Measurements from ENCODE around the gene POU3F4. TPM values are rescaled to one million over a fixed set of nuclear protein-coding genes. Genes with fewer than 3 reads are reported as not detected.

Gene POU3F4
- not detected in 2 replicates for total RNA-seq (2012; rRNA removed)
- polyA plus RNA-seq (2012; rRNA removed) = not detected in 2 replicates
- not detected in 2 replicates for polyA plus RNA-seq (2012; cell fraction: cytosol; rRNA removed)
- not detected in 2 replicates for polyA plus RNA-seq (2012; cell fraction: nucleus; rRNA removed; ENCODE audit: low replicate concordance)
- not detected for Bru-seq, nascent RNA
- not detected for BruChase-seq, experiment 1, labeled RNA remaining after a 6-hour chase
- not detected for BruChase-seq, experiment 2, labeled RNA remaining after a 2-hour chase
- long read RNA-seq = 0 reads

DNA sequence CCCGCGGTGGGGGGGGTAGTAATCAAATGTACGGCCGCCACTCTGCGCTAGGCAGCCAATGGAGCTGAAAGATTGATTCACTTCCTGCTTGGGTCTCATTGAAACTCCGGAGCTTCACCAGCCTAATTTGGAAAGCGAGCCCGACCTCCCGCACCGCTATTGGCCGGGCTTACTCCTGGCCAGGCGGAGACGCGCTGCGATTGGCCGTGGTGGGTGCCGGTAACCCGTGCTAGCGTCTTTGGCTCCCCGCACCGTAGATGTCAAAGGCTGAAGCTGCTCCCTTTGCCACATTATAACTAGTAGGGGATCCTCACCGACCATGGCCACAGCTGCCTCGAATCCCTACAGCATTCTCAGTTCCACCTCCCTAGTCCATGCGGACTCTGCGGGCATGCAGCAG, at the start of gene POU3F4:
TSS of gene POU3F4 (plus strand) at position 285 of the 400 bp plus-strand sequence. CDS start at position 320, 35 bp downstream.
- Histone ChIP-seq H3K9me3 (ENCODE audit: control insufficient read depth, insufficient read depth, low read length) (no peaks in the 10 kb centered on the region; the same call in 1 of the 2 replicates), H4K20me1 (ENCODE audit: insufficient read depth, low read length) (no peaks in the 10 kb centered on the region), H3K4me2 (ENCODE audit: low read depth, low read length) (no peak within 1 kb of the TSS; the same call in 1 of the 2 replicates), H3K4me3 (ENCODE audit: insufficient read depth, low read depth, low read length) (no peak within 1 kb of the TSS), H3K4ac (ENCODE audit: low read depth, low read length) (no peak within 1 kb of the TSS), H4K8ac (ENCODE audit: low read depth in 2 of 2, low read length in 2 of 2) (no peak within 1 kb of the TSS), H2AK5ac (ENCODE audit: low read depth, low read length) (no peak within 1 kb of the TSS), H2BK120ac (ENCODE audit: low read depth, low read length) (no peak within 1 kb of the TSS), H2AFZ (replicated peaks; ENCODE audit: low read length, poor library complexity) (peak within 1 kb of the TSS; percentile 21), H3K56ac (ENCODE audit: extremely low read depth, insufficient read depth, low read length) (no peak within 1 kb of the TSS), H3K23ac (ENCODE audit: low read depth, low read length) (no peak within 1 kb of the TSS), H3K27me3 (ENCODE audit: control insufficient read depth, insufficient read depth, low read length) (peaks cover 2% of the 10 kb centered on the region; the same call in 1 of the 2 replicates), H2BK5ac (ENCODE audit: low read depth, low read length, poor library complexity, severe bottlenecking) (no peak within 1 kb of the TSS), H2BK15ac (ENCODE audit: low read depth, low read length) (no peak within 1 kb of the TSS), H4K91ac (ENCODE audit: insufficient read depth, low read depth, low read length) (no peak within 1 kb of the TSS), H4K5ac (ENCODE audit: low read depth, low read length) (no peak within 1 kb of the TSS), H2AK9ac (replicated peaks; ENCODE audit: low read depth, low read length, poor library complexity) (no peak within 1 kb of the TSS), H3K4me1 (ENCODE audit: control insufficient read depth, insufficient read depth, low read length) (no peaks in the 10 kb centered on the region), H3K36me3 (ENCODE audit: control insufficient read depth, insufficient read depth, low read length) (no peaks in the 10 kb centered on the region), H3K14ac (replicated peaks; ENCODE audit: low read depth, low read length) (no peak within 1 kb of the TSS), H3K9ac (ENCODE audit: low read depth, low read length) (no peak within 1 kb of the TSS), H3K9me1 (ENCODE audit: insufficient read depth, low read length) (no peaks in the 10 kb centered on the region), H3K27ac (ENCODE audit: insufficient read depth, low read length) (no peak within 1 kb of the TSS), H2BK20ac (ENCODE audit: low read depth, low read length) (no peak within 1 kb of the TSS), H3K79me1 (ENCODE audit: low read depth in 1 of 2, low read length in 2 of 2) (no peaks in the 10 kb centered on the region), H3K18ac (ENCODE audit: low read depth, low read length) (no peak within 1 kb of the TSS)
- intact Hi-C loops (cut with micrococcal nuclease) = no loop called here
- dilution Hi-C loops (cut with HindIII; ENCODE audit: low sequenced_read_pairs, unreplicated experiment) = no loop called here
- ChIA-PET CTCF (no interaction called here), POLR2A (ENCODE audit: unreplicated experiment) (no interaction called here)
- no peak for TF ChIP-seq MXI1 (IDR thresholded peaks at IDR 0.05; ENCODE audit: borderline replicate concordance, low read depth, low read length)
- no peak for TF ChIP-seq NFE2L2 (IDR thresholded peaks at IDR 0.05; ENCODE audit: low read depth, low read length)
- TF ChIP-seq, protein P1, sequence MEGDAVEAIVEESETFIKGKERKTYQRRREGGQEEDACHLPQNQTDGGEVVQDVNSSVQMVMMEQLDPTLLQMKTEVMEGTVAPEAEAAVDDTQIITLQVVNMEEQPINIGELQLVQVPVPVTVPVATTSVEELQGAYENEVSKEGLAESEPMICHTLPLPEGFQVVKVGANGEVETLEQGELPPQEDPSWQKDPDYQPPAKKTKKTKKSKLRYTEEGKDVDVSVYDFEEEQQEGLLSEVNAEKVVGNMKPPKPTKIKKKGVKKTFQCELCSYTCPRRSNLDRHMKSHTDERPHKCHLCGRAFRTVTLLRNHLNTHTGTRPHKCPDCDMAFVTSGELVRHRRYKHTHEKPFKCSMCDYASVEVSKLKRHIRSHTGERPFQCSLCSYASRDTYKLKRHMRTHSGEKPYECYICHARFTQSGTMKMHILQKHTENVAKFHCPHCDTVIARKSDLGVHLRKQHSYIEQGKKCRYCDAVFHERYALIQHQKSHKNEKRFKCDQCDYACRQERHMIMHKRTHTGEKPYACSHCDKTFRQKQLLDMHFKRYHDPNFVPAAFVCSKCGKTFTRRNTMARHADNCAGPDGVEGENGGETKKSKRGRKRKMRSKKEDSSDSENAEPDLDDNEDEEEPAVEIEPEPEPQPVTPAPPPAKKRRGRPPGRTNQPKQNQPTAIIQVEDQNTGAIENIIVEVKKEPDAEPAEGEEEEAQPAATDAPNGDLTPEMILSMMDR (conservative IDR thresholded peaks at IDR 0.05; ENCODE audit: low read depth, low read length) = no peak
- no peak for TF ChIP-seq RFX5 (IDR thresholded peaks at IDR 0.05; ENCODE audit: low read depth, low read length)
- no peak for TF ChIP-seq CEBPB (IDR thresholded peaks at IDR 0.05; ENCODE audit: low read depth, low read length)
- 24% methylated on average over 4 of the region's 25 CpGs; no CpG with 5 or more reads in 1 of the 2 experiments for WGBS, 2 experiments (ENCODE audit: extremely low coverage in 2 of 2, insufficient read length in 1 of 2)
- in situ Hi-C loops (cut with MboI; ENCODE audit: low sequenced_read_pairs) = no loop called here
- DNase-seq = no peak
- no peak for ATAC-seq (ENCODE audit: low read depth)
- BruUV-seq (replicated peaks) = no TSS peak

All from IMR-90 (cell line).